ENCODE results near the gene TUBB. TPM values are rescaled to one million over a fixed set of nuclear protein-coding genes. Genes with fewer than 3 reads are reported as not detected.
"Not testable (repeated sequence)": the region's sequence is repeated elsewhere in the genome, so short reads cannot be mapped to it uniquely, and the experiment has no call there.

TUBB gene
- total RNA-seq, 1 experiment from 2014 or later: 886 TPM

GRCh38 chr6:30754631-30755030 is 34.5 kb downstream of the TUBB start (continued):
- TF ChIP-seq REST (IDR thresholded peaks at IDR 0.05; ENCODE audit: low read depth): no peak
- no peak for TF ChIP-seq SRF (IDR thresholded peaks at IDR 0.05; ENCODE audit: low read depth)
- TF ChIP-seq SP1 (IDR thresholded peaks at IDR 0.05; ENCODE audit: low read depth): no peak
- no peak for TF ChIP-seq TCF7L2 (IDR thresholded peaks at IDR 0.05; ENCODE audit: borderline replicate concordance, extremely low read depth, insufficient read depth, insufficient read length)
- TF ChIP-seq EGR1 (IDR thresholded peaks at IDR 0.05; ENCODE audit: low read depth): no peak

- H3K9ac ChIP-seq (ENCODE audit: low read length); H3K9me3 ChIP-seq (ENCODE audit: control insufficient read depth in 1 of 2, insufficient read depth in 1 of 2, low read depth in 1 of 2, low read length in 2 of 2); H3K27me3 ChIP-seq (ENCODE audit: insufficient read depth, low read length); H3K4me3 ChIP-seq (replicated peaks in 1 of 2; ENCODE audit: low read depth in 1 of 2, low read length in 2 of 2); H3K9me2 ChIP-seq (ENCODE audit: insufficient read depth); intact Hi-C loops (cut with micrococcal nuclease); ATAC-seq; H2AFZ ChIP-seq (ENCODE audit: low read depth, low read length, poor library complexity, severe bottlenecking); H3K79me2 ChIP-seq (ENCODE audit: insufficient read depth, low read length); BruUV-seq (replicated peaks); H3K27ac ChIP-seq (ENCODE audit: low read depth, low read length); DNase-seq (ENCODE audit: low read depth, low spot score); H3K36me3 ChIP-seq (ENCODE audit: control insufficient read depth in 1 of 2, insufficient read depth in 2 of 2, low read length in 2 of 2); H4K20me1 ChIP-seq (ENCODE audit: insufficient read depth); H3K4me2 ChIP-seq (ENCODE audit: low read length); CTCF ChIA-PET: not testable (repeated sequence)
- ChIA-PET POLR2A (interaction anchor here (0.9 to 4.5 kb wide), 10 partner anchors 10 to 63 kb away, joined by 3 to 37 read pairs (median 7); partner anchors contain the start of gene IER3), RAD21 (ENCODE audit: low non-redundant PET in 1 of 2, low total read pairs in 2 of 2, uncharacterized antibody in 2 of 2, unreplicated experiment in 2 of 2) (interaction anchor here in 1 of 2 experiments (0.7 kb wide), 1 partner anchor 8 kb away, joined by 3 read pairs; no protein-coding TSS in a partner anchor)
- H3K4me1 ChIP-seq (ENCODE audit: control insufficient read depth in 1 of 2, insufficient read depth in 2 of 2, low read length in 2 of 2): peaks cover 60 to 92% of the 10 kb centered on the region in 2 experiments
Measured at GRCh38 chr6:30756405-30757003, 36.4 kb downstream of the TUBB start.

Measured in HCT116 (cell line).